ENCODE data around the gene DISC1. TPM values are rescaled to one million over a fixed set of nuclear protein-coding genes. Genes with fewer than 3 reads are reported as not detected.

The DISC1 gene
- total RNA-seq, 1 experiment from 2014 or later = 13.5 TPM

- CTCF ChIA-PET = no interaction called here
Observed at GRCh38 chr1:231707407-231707806, 80.8 kb downstream of the DISC1 start.

GRCh38 chr1:231708394-231708793 lies 81.8 kb downstream of the DISC1 start:
- no peaks in the 10 kb centered on the region for H3K4me1 ChIP-seq
- peaks cover 19% of the 10 kb centered on the region for H3K36me3 Mint-ChIP-seq (ENCODE audit: insufficient read depth, unreplicated experiment)
- no peaks in the 10 kb centered on the region for H3K9me3 ChIP-seq
- intact Hi-C loops (cut with micrococcal nuclease; ENCODE audit: unreplicated experiment) = no loop called here
- no peaks in the 10 kb centered on the region for H3K36me3 ChIP-seq (ENCODE audit: control insufficient read depth, insufficient read depth, low read length)
- ChIA-PET CTCF (no interaction called here), POLR2A (no interaction called here)
- no peak for TF ChIP-seq CTCF (IDR thresholded peaks at IDR 0.05; ENCODE audit: insufficient read depth in 1 of 2, low read depth in 1 of 2, low read length in 1 of 2, severe bottlenecking in 1 of 2, unreplicated experiment in 1 of 2)
- no peak overlapping the region for H3K4me3 Mint-ChIP-seq (ENCODE audit: unreplicated experiment)
- no peaks in the 10 kb centered on the region for H3K27me3 ChIP-seq (replicated peaks; ENCODE audit: control insufficient read depth, insufficient read depth, low read length)
- H3K27ac Mint-ChIP-seq (ENCODE audit: unreplicated experiment) = no peak overlapping the region
- H3K4me1 Mint-ChIP-seq (ENCODE audit: low read depth, unreplicated experiment) = peaks cover 6% of the 10 kb centered on the region
- DNase-seq = no peak
- no peaks in the 10 kb centered on the region for H3K9me3 Mint-ChIP-seq (ENCODE audit: unreplicated experiment)
- BruUV-seq (replicated peaks) = no TSS peak
- no peaks in the 10 kb centered on the region for H3K27me3 Mint-ChIP-seq (ENCODE audit: insufficient read depth, unreplicated experiment)
- H3K4me3 ChIP-seq (ENCODE audit: low read depth, low read length) = no peak overlapping the region

More at GRCh38 chr1:231707407-231707806, 80.8 kb downstream of the DISC1 start:
- H3K4me3 ChIP-seq (ENCODE audit: low read depth, low read length) = no peak overlapping the region
- H3K4me1 ChIP-seq = no peaks in the 10 kb centered on the region; the same call in 1 of the 2 replicates
- TF ChIP-seq CTCF (IDR thresholded peaks at IDR 0.05; ENCODE audit: insufficient read depth in 1 of 2, low read depth in 1 of 2, low read length in 1 of 2, severe bottlenecking in 1 of 2, unreplicated experiment in 1 of 2) = no peak
- peaks cover 19% of the 10 kb centered on the region for H3K36me3 Mint-ChIP-seq (ENCODE audit: insufficient read depth, unreplicated experiment)
- no peaks in the 10 kb centered on the region for H3K36me3 ChIP-seq (ENCODE audit: control insufficient read depth, insufficient read depth, low read length)
- H3K27ac Mint-ChIP-seq (ENCODE audit: unreplicated experiment) = no peak overlapping the region
- H3K9me3 ChIP-seq = no peaks in the 10 kb centered on the region
- H3K27me3 ChIP-seq (replicated peaks; ENCODE audit: control insufficient read depth, insufficient read depth, low read length) = no peaks in the 10 kb centered on the region
- intact Hi-C loops (cut with micrococcal nuclease; ENCODE audit: unreplicated experiment) = no loop called here
- H3K27me3 Mint-ChIP-seq (ENCODE audit: insufficient read depth, unreplicated experiment) = no peaks in the 10 kb centered on the region
- H3K4me3 Mint-ChIP-seq (ENCODE audit: unreplicated experiment) = no peak overlapping the region
- H3K9me3 Mint-ChIP-seq (ENCODE audit: unreplicated experiment) = no peaks in the 10 kb centered on the region
- no peak for DNase-seq
- no TSS peak for BruUV-seq (replicated peaks)
- POLR2A ChIA-PET = no interaction called here
- peaks cover 16% of the 10 kb centered on the region for H3K4me1 Mint-ChIP-seq (ENCODE audit: low read depth, unreplicated experiment)

GRCh38 chr1:231714440-231714839 lies 87.8 kb downstream of the DISC1 start:
- DNase-seq = no peak
- no peaks in the 10 kb centered on the region for H3K9me3 ChIP-seq
- Mint-ChIP-seq H3K4me3 (ENCODE audit: unreplicated experiment) (no peak overlapping the region), H3K9me3 (ENCODE audit: unreplicated experiment) (no peaks in the 10 kb centered on the region), H3K4me1 (ENCODE audit: low read depth, unreplicated experiment) (peaks cover 7% of the 10 kb centered on the region), H3K27me3 (ENCODE audit: insufficient read depth, unreplicated experiment) (no peaks in the 10 kb centered on the region), H3K27ac (ENCODE audit: unreplicated experiment) (no peak overlapping the region), H3K36me3 (ENCODE audit: insufficient read depth, unreplicated experiment) (no peaks in the 10 kb centered on the region)
- ChIA-PET POLR2A (no interaction called here), CTCF (no interaction called here)
- intact Hi-C loops (cut with micrococcal nuclease; ENCODE audit: unreplicated experiment) = no loop called here
- TF ChIP-seq CTCF (IDR thresholded peaks at IDR 0.05; ENCODE audit: insufficient read depth in 1 of 2, low read depth in 1 of 2, low read length in 1 of 2, severe bottlenecking in 1 of 2, unreplicated experiment in 1 of 2) = no peak
- no TSS peak for BruUV-seq (replicated peaks)
- no peaks in the 10 kb centered on the region for H3K36me3 ChIP-seq (ENCODE audit: control insufficient read depth, insufficient read depth, low read length)
- H3K27me3 ChIP-seq (replicated peaks; ENCODE audit: control insufficient read depth, insufficient read depth, low read length) = no peaks in the 10 kb centered on the region
- peaks cover 4% of the 10 kb centered on the region; the same call in 1 of the 2 replicates for H3K4me1 ChIP-seq
- no peak overlapping the region for H3K4me3 ChIP-seq (ENCODE audit: low read depth, low read length)

Measured in Caco-2 (cell line).